GM10248 (cell line): ENCODE data around the gene BMAL1.

Source experiments
- CTCF ChIA-PET: fragments of 300-600 bp; sonication (Branson Sonifier 250); formaldehyde crosslinking; extraction: SDS; loops from one replicate; lab custom pipeline; 2021; ENCODE audit warnings: antibody characterized with exemption; lab: Yijun Ruan, JAX
- POLR2A ChIA-PET: fragments of 350-650 bp; sonication (Branson Sonifier 250); formaldehyde crosslinking; extraction: SDS; loops from one replicate; lab custom pipeline; 2020; ENCODE audit warnings: antibody characterized with exemption; lab: Yijun Ruan, JAX
- DNase-seq: peaks from one replicate; pipeline ENCODE4 v3.0.0; 2012; ENCODE audit errors: extremely low spot score
- CTCF ChIP-seq: IDR thresholded peaks from 2 replicates; pipeline ENCODE4 v1.5.1; 2012; ENCODE audit warnings: mild to moderate bottlenecking, low read depth; ENCODE audit errors: extremely low read depth, missing control alignments, control extremely low read depth

Gene BMAL1

GRCh38 chr11:13315517-13316432 lies 38.2 kb downstream of the BMAL1 start:
- no peak for DNase-seq
- ChIA-PET POLR2A (no interaction called here), CTCF (interaction anchor here (0.7 to 4.7 kb wide), 6 partner anchors 9 to 352 kb away, joined by 3 to 29 read pairs (median 4); no protein-coding TSS in a partner anchor)
- no peak for TF ChIP-seq CTCF

- ChIA-PET CTCF (interaction anchor here (0.7 to 4.7 kb wide), 7 partner anchors 10 to 353 kb away, joined by 3 to 29 read pairs (median 4); no protein-coding TSS in a partner anchor), POLR2A (no interaction called here)
Measured at GRCh38 chr11:13316528-13316961, 39.0 kb downstream of the BMAL1 start.

GRCh38 chr11:13317293-13318080 lies 39.9 kb downstream of the BMAL1 start:
- TF ChIP-seq CTCF: no peak
- DNase-seq: no peak
- CTCF ChIA-PET: interaction anchor here (0.6 to 5.3 kb wide), 6 partner anchors 13 to 68 kb away, joined by 3 to 29 read pairs (median 5); no protein-coding TSS in a partner anchor
- POLR2A ChIA-PET: no interaction called here

More at GRCh38 chr11:13316528-13316961, 39.0 kb downstream of the BMAL1 start:
- TF ChIP-seq CTCF: no peak
- DNase-seq: no peak

- CTCF ChIA-PET: interaction anchor here (0.6 to 7.1 kb wide), 8 partner anchors 8 to 79 kb away, joined by 3 to 53 read pairs (median 4); no protein-coding TSS in a partner anchor
- POLR2A ChIA-PET: no interaction called here
- TF ChIP-seq CTCF: no peak
- DNase-seq: peak; percentile 58
Measured at GRCh38 chr11:13318498-13319295, 41.1 kb downstream of the BMAL1 start.

GRCh38 chr11:13320688-13321087 lies 43.1 kb downstream of the BMAL1 start:
- ChIA-PET CTCF (interaction anchor here (1.1 to 7.1 kb wide), 4 partner anchors 13 to 33 kb away, joined by 3 to 53 read pairs (median 16); no protein-coding TSS in a partner anchor), POLR2A (no interaction called here)
- DNase-seq: no peak
- TF ChIP-seq CTCF: no peak
